Neural cell (in vitro differentiated cells): ENCODE results near the gene SNAP29.

Source experiments
- CTCF ChIP-seq: fragments of 450-650 bp; IDR thresholded peaks from 2 replicates; pipeline ENCODE4 v1.5.1; 2014; ENCODE audit warnings: antibody characterized with exemption, mild to moderate bottlenecking, moderate library complexity; ENCODE audit not compliant: poor library complexity, severe bottlenecking
- EP300 ChIP-seq: fragments of 450-650 bp; conservative IDR thresholded peaks from 2 replicates; pipeline ENCODE4 v1.6.1; 2014; ENCODE audit warnings: antibody characterized with exemption, mild to moderate bottlenecking, moderate library complexity; ENCODE audit not compliant: poor library complexity, severe bottlenecking
- POLR2AphosphoS5 ChIP-seq: IDR thresholded peaks from 2 replicates; pipeline ENCODE4 v1.6.1; 2012

DNA sequence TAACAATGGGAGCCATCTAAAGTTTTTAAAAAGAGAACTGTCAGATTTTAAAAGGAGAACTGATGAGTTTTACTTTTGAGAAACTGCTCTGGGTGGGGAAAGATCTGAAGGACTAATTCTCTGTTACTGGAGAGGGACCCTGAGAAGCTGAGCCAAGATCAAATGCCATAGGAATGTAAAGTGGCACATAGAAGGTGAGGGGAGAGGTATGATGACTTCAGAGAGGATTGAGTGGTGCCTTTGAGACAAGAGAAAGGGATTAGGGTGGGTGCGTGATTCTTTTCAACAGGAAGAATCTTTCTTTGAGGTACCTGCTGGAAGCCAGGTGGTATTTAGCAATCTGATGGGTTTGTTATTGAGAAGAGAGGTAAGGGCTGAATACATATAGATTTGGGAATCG is 67.4 kb downstream of the SNAP29 start:
- TF ChIP-seq CTCF (no peak), POLR2AphosphoS5 (no peak), EP300 (no peak)
